Activated B cell treated with CpG ODN at 0.5 μM for 24 hours (primary cell): ENCODE measurements around the gene ICA1. TPM values are rescaled to one million over a fixed set of nuclear protein-coding genes. Genes with fewer than 3 reads are reported as not detected.

Experiments
- ATAC-seq: fragments of 200-7000 bp; cut with Tn5 transposase; one replicate; pipeline ENCODE4 v1.10.0; 2021; ENCODE audit warnings: low read depth, mild to moderate bottlenecking, moderate library complexity
- CTCF ChIA-PET: fragments of 350-600 bp; sonication (Branson Sonifier 250); formaldehyde crosslinking; loops from one replicate; lab custom pipeline; 2021; ENCODE audit warnings: antibody characterized with exemption; lab: Charles Lee
- POLR2A ChIA-PET: fragments of 350-600 bp; sonication (Branson Sonifier 250); formaldehyde crosslinking; loops from one replicate; lab custom pipeline; 2021; ENCODE audit warnings: antibody characterized with exemption; lab: Charles Lee
- DNase-seq: peaks from one replicate; pipeline ENCODE4 v3.0.0; 2022
- H3K27ac Mint-ChIP-seq: one replicate; pipeline ENCODE4 v1.8.0; 2020; ENCODE audit warnings: mixed read lengths
- H3K27me3 Mint-ChIP-seq: one replicate; pipeline ENCODE4 v1.8.0; 2021; ENCODE audit warnings: mixed read lengths
- H3K36me3 Mint-ChIP-seq: one replicate; pipeline ENCODE4 v1.8.0; 2021; ENCODE audit warnings: low read depth, mixed read lengths
- H3K4me1 Mint-ChIP-seq: one replicate; pipeline ENCODE4 v1.8.0; 2021; ENCODE audit warnings: mixed read lengths
- H3K4me3 Mint-ChIP-seq: one replicate; pipeline ENCODE4 v1.8.0; 2020; ENCODE audit warnings: mild to moderate bottlenecking, mixed read lengths
- H3K9me3 Mint-ChIP-seq: one replicate; pipeline ENCODE4 v1.8.0; 2020; ENCODE audit warnings: mixed read lengths
- CTCF ChIP-seq: fragments of 200-600 bp; IDR thresholded peaks from one replicate; pipeline ENCODE4 v1.8.0; 2022; ENCODE audit warnings: antibody characterized with exemption, mild to moderate bottlenecking
- intact Hi-C: fragments of 100-400 bp; cut with micrococcal nuclease; formaldehyde crosslinking; loops from one replicate; pipeline ENCODE4 v1.15.1; 2024
- total RNA-seq: library from RNA; stranded (reverse); gene quantifications from 2 replicates; pipeline ENCODE4 v1.2.3, GENCODE V29; 2022

Gene ICA1
- not detected in 2 replicates for total RNA-seq

GRCh38 chr7:8261711-8262695 lies at the start of gene ICA1:
TSS of gene ICA1 (minus strand) at chr7:8262167. CDS start at chr7:8235926, 26,241 bp downstream.
- ATAC-seq, result peak; percentile 45
- Mint-ChIP-seq H3K4me3 (peak within 1 kb of the TSS; percentile 69), H3K27me3 (peaks cover 54% of the 10 kb centered on the region), H3K4me1 (peaks cover 9% of the 10 kb centered on the region), H3K36me3 (no peaks in the 10 kb centered on the region), H3K9me3 (peaks cover 5% of the 10 kb centered on the region), H3K27ac (no peak within 1 kb of the TSS)
- TF ChIP-seq CTCF, result no peak
- intact Hi-C loops, result no loop called here
- ChIA-PET POLR2A (interaction anchor here (0.7 kb wide), 1 partner anchor 82 kb away, joined by 7 read pairs; no protein-coding TSS in a partner anchor), CTCF (no interaction called here)
- DNase-seq, result peak; percentile 20

GRCh38 chr7:8310876-8311275 lies 48.9 kb upstream of the ICA1 start:
- no peak overlapping the region for H3K4me3 Mint-ChIP-seq
- peaks cover 11% of the 10 kb centered on the region for H3K9me3 Mint-ChIP-seq
- POLR2A ChIA-PET, result no interaction called here
- peaks cover 35% of the 10 kb centered on the region for H3K27me3 Mint-ChIP-seq
- no peaks in the 10 kb centered on the region for H3K36me3 Mint-ChIP-seq
- TF ChIP-seq CTCF, result no peak
- intact Hi-C loops, result no loop called here
- DNase-seq, result no peak
- H3K27ac Mint-ChIP-seq, result no peak overlapping the region
- ATAC-seq, result no peak
- no peaks in the 10 kb centered on the region for H3K4me1 Mint-ChIP-seq
- CTCF ChIA-PET, result no interaction called here

- TF ChIP-seq CTCF, result no peak
- no peak for DNase-seq
- ATAC-seq, result no peak
- Mint-ChIP-seq H3K9me3 (no peaks in the 10 kb centered on the region), H3K27ac (no peak overlapping the region), H3K4me1 (no peaks in the 10 kb centered on the region), H3K4me3 (no peak overlapping the region), H3K27me3 (peaks cover 14% of the 10 kb centered on the region), H3K36me3 (no peaks in the 10 kb centered on the region)
- ChIA-PET POLR2A (no interaction called here), CTCF (interaction anchor here (3.4 kb wide), 1 partner anchor 9 kb away, joined by 12 read pairs; no protein-coding TSS in a partner anchor)
- intact Hi-C loops, result no loop called here
Measured at GRCh38 chr7:8305625-8306388, 43.8 kb upstream of the ICA1 start.

- intact Hi-C loops, result no loop called here
- no peaks in the 10 kb centered on the region for H3K36me3 Mint-ChIP-seq
- H3K27me3 Mint-ChIP-seq, result peaks cover 14% of the 10 kb centered on the region
- no peaks in the 10 kb centered on the region for H3K4me1 Mint-ChIP-seq
- CTCF ChIA-PET, result interaction anchor here (3.4 kb wide), 1 partner anchor 8 kb away, joined by 12 read pairs; no protein-coding TSS in a partner anchor
- TF ChIP-seq CTCF, result no peak
- ATAC-seq, result no peak
- H3K27ac Mint-ChIP-seq, result no peak overlapping the region
- no peak for DNase-seq
- POLR2A ChIA-PET, result no interaction called here
- no peaks in the 10 kb centered on the region for H3K9me3 Mint-ChIP-seq
- H3K4me3 Mint-ChIP-seq, result no peak overlapping the region
Measured at GRCh38 chr7:8305104-8305503, 43.1 kb upstream of the ICA1 start.
